ENCODE data around the gene ZNF3.
A peak's percentile ranks its signal among the peaks of the same experiment; 100 is the strongest.

ZNF3 gene

GRCh38 chr7:100109521-100110163 lies 28.1 kb upstream of the ZNF3 start:
- no peak for DNase-seq (ENCODE audit: low read depth)

GRCh38 chr7:100107890-100108289 lies 26.4 kb upstream of the ZNF3 start:
- no peak for DNase-seq (ENCODE audit: low read depth)

GRCh38 chr7:100107125-100107737 lies 25.7 kb upstream of the ZNF3 start:
- no peak for DNase-seq (ENCODE audit: low read depth)

- no peak for DNase-seq (ENCODE audit: low read depth)
These were observed 25.1 kb upstream of the ZNF3 start for GRCh38 chr7:100106633-100107032.

GRCh38 chr7:100105534-100105933 lies 24.0 kb upstream of the ZNF3 start:
- no peak for DNase-seq (ENCODE audit: low read depth)

GRCh38 chr7:100102950-100103840 lies 21.7 kb upstream of the ZNF3 start:
- no peak for DNase-seq (ENCODE audit: low read depth)

GRCh38 chr7:100101016-100101862 lies 19.7 kb upstream of the ZNF3 start, which contains the start of the genes AP4M1 and MCM7:
AP4M1 (plus strand) TSS chr7:100101643; CDS start chr7:100101715, 72 bp downstream.
MCM7 (minus strand) TSS chr7:100101397; CDS start chr7:100101294, 103 bp downstream.
- peak; percentile 89 for DNase-seq (ENCODE audit: low read depth)

- DNase-seq (ENCODE audit: low read depth): peak; percentile 67
These were observed 19.0 kb upstream of the ZNF3 start for GRCh38 chr7:100100420-100101015.

- no peak for DNase-seq (ENCODE audit: low read depth)
These were observed 17.9 kb upstream of the ZNF3 start for GRCh38 chr7:100099452-100099851.

- DNase-seq (ENCODE audit: low read depth): no peak
These were observed 17.4 kb upstream of the ZNF3 start for GRCh38 chr7:100098913-100099312.

GRCh38 chr7:100095704-100096103 lies 14.2 kb upstream of the ZNF3 start:
- no peak for DNase-seq (ENCODE audit: low read depth)

GRCh38 chr7:100095289-100095688 lies 13.8 kb upstream of the ZNF3 start:
- no peak for DNase-seq (ENCODE audit: low read depth)

GRCh38 chr7:100093925-100094486 lies 12.5 kb upstream of the ZNF3 start:
- no peak for DNase-seq (ENCODE audit: low read depth)

- DNase-seq (ENCODE audit: low read depth): no peak
These were observed 12.0 kb upstream of the ZNF3 start for GRCh38 chr7:100093498-100093897.

- DNase-seq (ENCODE audit: low read depth): no peak
These were observed 11.5 kb upstream of the ZNF3 start for GRCh38 chr7:100093054-100093453.

GRCh38 chr7:100091411-100092181 lies 10.1 kb upstream of the ZNF3 start:
- DNase-seq (ENCODE audit: low read depth): no peak

- DNase-seq (ENCODE audit: low read depth): no peak
These were observed 9.2 kb upstream of the ZNF3 start for GRCh38 chr7:100090527-100091410.

- no peak for DNase-seq (ENCODE audit: low read depth)
These were observed 8.1 kb upstream of the ZNF3 start for GRCh38 chr7:100089458-100090196.
